ENCODE results near the gene KDM2B. TPM values are rescaled to one million over a fixed set of nuclear protein-coding genes. Genes with fewer than 3 reads are reported as not detected.

Gene KDM2B
- total and polyA plus RNA-seq, 2 of the 8 experiments (the other 6 are each of a cell fraction or from before 2014, with no cell fraction given) = 111 to 162 TPM

DNA sequence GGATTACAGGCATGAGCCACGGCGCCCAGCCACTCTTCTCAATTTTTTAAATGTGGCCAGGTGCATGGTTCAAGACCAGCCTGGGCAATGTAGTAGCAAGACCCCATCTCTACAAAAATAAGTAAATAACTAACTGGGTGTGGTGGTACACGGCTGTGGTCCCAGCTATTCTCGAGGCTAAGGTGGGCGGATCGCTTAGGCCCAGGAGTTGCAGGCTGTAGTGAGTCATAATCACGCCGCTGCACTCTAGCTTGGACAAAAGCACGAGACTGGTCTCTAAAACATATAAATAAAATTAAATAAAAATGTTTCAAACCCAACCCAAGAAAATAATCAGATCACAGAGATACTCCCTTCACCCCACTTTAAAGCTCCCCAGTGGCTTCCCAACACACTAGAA lies 8.9 kb downstream of the KDM2B start:
- no peak overlapping the region for H4K91ac ChIP-seq (replicated peaks; ENCODE audit: insufficient read length, low read length)
- no peak overlapping the region for H3K14ac ChIP-seq (ENCODE audit: insufficient read length)
- H3K79me1 ChIP-seq (ENCODE audit: low read depth, low read length) = peaks cover 19% of the 10 kb centered on the region
- H3K18ac ChIP-seq (ENCODE audit: extremely low read depth, low read length) = no peak overlapping the region
- H3K56ac ChIP-seq (replicated peaks; ENCODE audit: insufficient read length, low read depth, low read length) = no peak overlapping the region
- no peak overlapping the region; the same call in 1 of the 2 replicates for H2BK5ac ChIP-seq (ENCODE audit: low read depth, low read length)
- no peak overlapping the region for H3K4me2 ChIP-seq (ENCODE audit: insufficient read depth in 1 of 2, low read depth in 2 of 2, low read length in 2 of 2)
- peaks cover 6 to 84% of the 10 kb centered on the region in 2 experiments; a peak in 3 of 4 replicates for H3K79me2 ChIP-seq (ENCODE audit: control insufficient read depth in 1 of 2, insufficient read depth in 2 of 2, low read length in 2 of 2)
- H3K4me3 ChIP-seq (ENCODE audit: extremely low read depth in 1 of 4, insufficient read depth in 2 of 4, low read depth in 3 of 4, low read length in 4 of 4) = no peak overlapping the region
- H3K27ac ChIP-seq (ENCODE audit: low read depth, low read length) = no peak overlapping the region
- H3K27me3 ChIP-seq (replicated peaks in 1 of 4; ENCODE audit: control insufficient read depth in 3 of 4, extremely low read depth in 1 of 4, insufficient read depth in 3 of 4, low read length in 3 of 4) = no peaks in the 10 kb centered on the region
- no peak overlapping the region for H4K8ac ChIP-seq (ENCODE audit: extremely low read depth, insufficient read depth, low read length)
- no peak overlapping the region for H2BK120ac ChIP-seq (replicated peaks; ENCODE audit: low read depth, low read length)
- H4K20me1 ChIP-seq (replicated peaks in 1 of 2; ENCODE audit: control insufficient read depth in 1 of 2, insufficient read depth in 2 of 2, low read length in 2 of 2) = peaks cover 5 to 7% of the 10 kb centered on the region in 2 experiments
- no peak for TF ChIP-seq NANOG (IDR thresholded peaks at IDR 0.05; ENCODE audit: insufficient read depth, low read depth, low read length, poor library complexity, severe bottlenecking)
- TF ChIP-seq CTBP2 (IDR thresholded peaks at IDR 0.05; ENCODE audit: borderline replicate concordance, insufficient read depth, insufficient read length, low read length) = no peak
- TF ChIP-seq GTF2F1 (IDR thresholded peaks at IDR 0.05; ENCODE audit: borderline replicate concordance, low read depth, low read length) = no peak
- TF ChIP-seq NRF1 (IDR thresholded peaks at IDR 0.05; ENCODE audit: low read depth, low read length) = no peak
- no peak overlapping the region for H3K4ac ChIP-seq (replicated peaks; ENCODE audit: insufficient read length, low read depth, low read length)
- no peak overlapping the region for H2BK15ac ChIP-seq (ENCODE audit: low read length)
- ChIA-PET CTCF (ENCODE audit: partially characterized antibody) (interaction anchor here (0.7 to 4.7 kb wide), 8 partner anchors 11 to 223 kb away, joined by 3 to 17 read pairs (median 4); no protein-coding TSS in a partner anchor), POLR2A (ENCODE audit: partially characterized antibody) (interaction anchor here (0.8 to 40.9 kb wide), 7 partner anchors 1 to 100 kb away, joined by 3 to 793 read pairs (median 4); partner anchors contain the start of genes KDM2B and ORAI1)
- DNase-seq (ENCODE audit: low read depth in 1 of 2, low spot score in 2 of 2) (no peak), FAIRE-seq (no peak)
- H2BK12ac ChIP-seq (ENCODE audit: low read depth, low read length) = no peak overlapping the region
- H3K23ac ChIP-seq (ENCODE audit: insufficient read length) = no peak overlapping the region
- no peak overlapping the region for H3K9ac ChIP-seq (replicated peaks in 1 of 4; ENCODE audit: extremely low read depth in 1 of 4, low read depth in 3 of 4, low read length in 3 of 4)
- H3K9me3 ChIP-seq (ENCODE audit: insufficient read depth in 2 of 2, low read depth in 1 of 2, low read length in 1 of 2) = no peaks in the 10 kb centered on the region
- H2AK5ac ChIP-seq (ENCODE audit: low read depth, low read length) = no peak overlapping the region
- peaks cover 31 to 77% (median 39%) of the 10 kb centered on the region in 4 experiments for H3K36me3 ChIP-seq (ENCODE audit: control insufficient read depth in 2 of 4, insufficient read depth in 4 of 4, low read length in 3 of 4)
- H2BK20ac ChIP-seq (ENCODE audit: low read length) = no peak overlapping the region
- peaks cover 6 to 15% (median 12%) of the 10 kb centered on the region in 4 experiments for H3K4me1 ChIP-seq (replicated peaks in 1 of 4; ENCODE audit: control insufficient read depth in 3 of 4, insufficient read depth in 4 of 4, low read length in 3 of 4)
- H2AFZ ChIP-seq (ENCODE audit: low read length) = no peak overlapping the region
- H4K5ac ChIP-seq (ENCODE audit: insufficient read length, low read depth, low read length) = no peak overlapping the region
- WGBS, 2 experiments (ENCODE audit: extremely low coverage in 1 of 2, insufficient coverage in 1 of 2, insufficient read length in 1 of 2, insufficient replicate concordance in 2 of 2, low coverage in 1 of 2, low lambda C conversion rate in 2 of 2, missing lambda C conversion rate in 1 of 2) = 97% methylated on average over 9 of the region's 9 CpGs; no CpG with 5 or more reads in 1 of the 2 experiments
- 0 out of 2 replicates have a peak, but pooled peaks cover 4% of the 10 kb centered on the region for H3K23me2 ChIP-seq (ENCODE audit: low read depth, low read length)
